Testis (tissue), 3 donors: Measurements from ENCODE around the gene SPEN. TPM values are rescaled to one million over a fixed set of nuclear protein-coding genes. Genes with fewer than 3 reads are reported as not detected.

Source experiments
- DNase-seq: peaks from one replicate; pipeline ENCODE4 v3.0.0-alpha.2; 2019
- H3K27ac ChIP-seq, 2 donors: fragments of 200-600 bp; sonication (generic); one replicate each; pipeline ENCODE4 v1.5.1; 2019
- H3K27me3 ChIP-seq: fragments of 200-600 bp; sonication (generic); one replicate; pipeline ENCODE4 v1.5.1; 2019
- H3K36me3 ChIP-seq: fragments of 200-600 bp; sonication (generic); one replicate; pipeline ENCODE4 v1.5.1; 2017; ENCODE audit warnings: low read depth; ENCODE audit errors: missing control alignments
- H3K4me1 ChIP-seq: fragments of 200-600 bp; sonication (generic); one replicate; pipeline ENCODE4 v1.5.1; 2019
- H3K4me3 ChIP-seq, 2 donors: fragments of 200-600 bp; sonication (generic); one replicate each; pipeline ENCODE4 v1.5.1; 2017 to 2019
- H3K9me3 ChIP-seq: fragments of 200-600 bp; sonication (generic); one replicate; pipeline ENCODE4 v1.5.1; 2017
- CTCF ChIP-seq, 3 experiments: fragments of 450-650 bp in 2 of 3; fragments of 200-600 bp in 1 of 3; sonication (generic) in 1 of 3; IDR thresholded peaks; one replicate each; pipeline ENCODE4 v1.5.1; 2016 to 2019; ENCODE audit warnings: antibody characterized with exemption in 3 of 3, mild to moderate bottlenecking in 2 of 3, moderate library complexity in 1 of 3
- POLR2A ChIP-seq: fragments of 450-650 bp; IDR thresholded peaks from one replicate; pipeline ENCODE4 v1.6.1; 2017; ENCODE audit warnings: antibody characterized with exemption, mild to moderate bottlenecking, moderate library complexity
- WGBS, 2 donors: methylation state at CpG; one replicate each; pipeline ENCODE4 v1.1.5; 2018; 5-methylcytosine and 5-hydroxymethylcytosine counted together
- intact Hi-C: fragments of 100-400 bp; cut with DNase I; formaldehyde crosslinking; loops from one replicate; pipeline ENCODE4 v1.15.1; 2023; ENCODE audit warnings: low total_unique reads
- polyA plus RNA-seq: library from polyadenylated mRNA; stranded (reverse); fragments of 350-450 nt; fragmentation: Illumina TruSeq; extraction: RNeasy Lipid Tissue Mini Kit (QIAGEN cat#74804); gene quantifications from one replicate; pipeline ENCODE4 v1.2.3, GENCODE V29; 2014; ENCODE audit warnings: low read depth, low replicate concordance; ENCODE audit not compliant: insufficient read depth
- total RNA-seq, 2 donors: library from RNA; depleted of rRNA; stranded (reverse); fragments of >200 nt; gene quantifications; one replicate each; pipeline ENCODE4 v1.2.3, GENCODE V29; 2016

SPEN gene
- total and polyA plus RNA-seq, 3 donors from 2014 or later = 53.2 to 60.6 (median 54.8) TPM

- H3K4me1 ChIP-seq = peaks cover 26% of the 10 kb centered on the region
- intact Hi-C loops = no loop called here
- H3K27me3 ChIP-seq = no peaks in the 10 kb centered on the region
- peak overlapping the region; percentile 84 to 99 for H3K4me3 ChIP-seq
- no peaks in the 10 kb centered on the region for H3K36me3 ChIP-seq
- no peak for TF ChIP-seq POLR2A
- TF ChIP-seq CTCF (IDR thresholded peaks at IDR 0.05) = no peak
- WGBS, 2 donors = 0% methylated on average over 33 of the region's 34 CpGs; no CpG with 5 or more reads in 1 of the 2 donors
- no peaks in the 10 kb centered on the region for H3K9me3 ChIP-seq
- DNase-seq = no peak
- peak overlapping the region; percentile 96 to 97 for H3K27ac ChIP-seq
Observed at GRCh38 chr1:15847893-15848142, 311 bp downstream of the SPEN start.

- Histone ChIP-seq H3K36me3 (no peaks in the 10 kb centered on the region), H3K9me3 (no peaks in the 10 kb centered on the region), H3K4me3 (peak overlapping the region; percentile 84 to 99), H3K27ac (peak overlapping the region; percentile 96 to 97), H3K4me1 (peaks cover 26% of the 10 kb centered on the region), H3K27me3 (no peaks in the 10 kb centered on the region)
- WGBS, 2 donors = 0% methylated on average over 12 to 96 of the region's 104 CpGs
- no peak for TF ChIP-seq CTCF (IDR thresholded peaks at IDR 0.05)
- TF ChIP-seq POLR2A = no peak
- peak; percentile 37 for DNase-seq
- intact Hi-C loops = no loop called here
Observed at GRCh38 chr1:15848143-15848928, 829 bp downstream of the SPEN start.

- Histone ChIP-seq H3K27ac (peak overlapping the region; percentile 96 to 97), H3K36me3 (no peaks in the 10 kb centered on the region), H3K9me3 (no peaks in the 10 kb centered on the region), H3K4me1 (peaks cover 26% of the 10 kb centered on the region), H3K27me3 (no peaks in the 10 kb centered on the region), H3K4me3 (peak overlapping the region; percentile 84 to 99)
- no peak for TF ChIP-seq POLR2A
- no peak for TF ChIP-seq CTCF (IDR thresholded peaks at IDR 0.05)
- 0% methylated on average over 24 to 36 of the region's 44 CpGs for WGBS, 2 donors
- intact Hi-C loops = no loop called here
- peak; percentile 94 for DNase-seq
Observed at GRCh38 chr1:15848929-15849774, 1.6 kb downstream of the SPEN start.

DNA sequence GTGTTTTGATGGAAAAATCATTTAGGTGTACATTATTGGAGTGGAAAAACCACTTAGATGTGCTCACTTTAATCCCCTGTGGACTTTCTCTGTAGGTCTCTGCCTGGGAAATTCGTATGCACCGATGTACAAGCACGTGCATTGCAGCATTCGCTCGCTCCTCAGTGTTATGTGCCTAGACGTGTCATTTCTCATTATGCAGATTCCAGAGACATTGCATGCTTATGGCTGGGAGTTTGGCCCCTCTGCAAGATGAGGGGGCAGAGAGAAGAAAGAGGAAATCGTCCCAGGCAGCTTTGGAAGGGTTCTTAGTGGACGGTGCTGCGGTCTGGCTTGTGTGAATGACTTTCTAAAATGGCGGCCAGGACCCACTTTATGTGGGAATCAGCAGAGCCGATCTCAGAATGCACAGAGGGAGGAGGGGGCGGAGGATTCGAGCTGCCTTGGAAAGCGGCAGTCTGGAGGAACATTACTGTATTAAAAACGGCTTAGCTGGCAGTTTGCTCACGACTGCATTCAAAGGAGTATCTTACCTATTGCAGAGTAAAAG is 2.3 kb downstream of the SPEN start:
- Histone ChIP-seq H3K4me1 (peaks cover 26% of the 10 kb centered on the region), H3K27me3 (no peaks in the 10 kb centered on the region), H3K27ac (peak overlapping the region; percentile 96 to 97), H3K9me3 (no peaks in the 10 kb centered on the region), H3K4me3 (peak overlapping the region; percentile 84 to 99), H3K36me3 (no peaks in the 10 kb centered on the region)
- intact Hi-C loops = no loop called here
- no peak for TF ChIP-seq POLR2A
- TF ChIP-seq CTCF (IDR thresholded peaks at IDR 0.05) = peak in 1 of 3 experiments; percentile 1
- peak; percentile 77 for DNase-seq
- 0% methylated on average over 16 of the region's 16 CpGs for WGBS, 2 donors
